Activated CD8-positive, alpha-beta T cell treated with anti-CD3 and anti-CD28 coated beads, Interleukin-2, amount 10 ng/mL, durations not matched to agents 7 days and 5 days (primary cell): ENCODE results near the gene ARMS2. TPM values are rescaled to one million over a fixed set of nuclear protein-coding genes. Genes with fewer than 3 reads are reported as not detected.

Source experiments
- ATAC-seq: fragments of 150-1000 bp; cut with Tn5 transposase; one replicate; pipeline ENCODE4 v1.10.0; 2021; ENCODE audit warnings: moderate library complexity
- CTCF ChIA-PET: fragments of 350-600 bp; sonication (Branson Sonifier 250); formaldehyde crosslinking; loops from one replicate; lab custom pipeline; 2021; ENCODE audit warnings: antibody characterized with exemption; lab: Charles Lee
- POLR2A ChIA-PET: fragments of 350-600 bp; sonication (Branson Sonifier 250); formaldehyde crosslinking; loops from one replicate; lab custom pipeline; 2021; ENCODE audit warnings: antibody characterized with exemption; lab: Charles Lee
- DNase-seq: peaks from one replicate; pipeline ENCODE4 v3.0.0-alpha.2; 2020
- H3K27ac Mint-ChIP-seq: one replicate; pipeline ENCODE4 v1.8.0; 2021; ENCODE audit warnings: mild to moderate bottlenecking, mixed read lengths
- H3K27me3 Mint-ChIP-seq: one replicate; pipeline ENCODE4 v1.8.0; 2021; ENCODE audit warnings: low read depth, mixed read lengths
- H3K36me3 Mint-ChIP-seq: one replicate; pipeline ENCODE4 v1.8.0; 2021; ENCODE audit warnings: low read depth, mixed read lengths
- H3K4me1 Mint-ChIP-seq: one replicate; pipeline ENCODE4 v1.8.0; 2021; ENCODE audit warnings: low read depth, mixed read lengths
- H3K4me3 Mint-ChIP-seq: one replicate; pipeline ENCODE4 v1.8.0; 2021; ENCODE audit warnings: mild to moderate bottlenecking, mixed read lengths
- H3K9me3 Mint-ChIP-seq: one replicate; pipeline ENCODE4 v1.8.0; 2022; ENCODE audit warnings: mixed read lengths; ENCODE audit not compliant: insufficient read depth
- total RNA-seq, 2 experiments: library from RNA; stranded (reverse); gene quantifications; one replicate each; pipeline ENCODE4 v1.2.3, GENCODE V29; 2021

ARMS2 gene
- total RNA-seq, 2 experiments from 2014 or later: not detected

- ChIA-PET CTCF (no interaction called here), POLR2A (no interaction called here)
- H3K36me3 Mint-ChIP-seq: no peaks in the 10 kb centered on the region
- no peak for DNase-seq
- H3K9me3 Mint-ChIP-seq: no peaks in the 10 kb centered on the region
- H3K27me3 Mint-ChIP-seq: peaks cover 35% of the 10 kb centered on the region
- ATAC-seq: no peak
- H3K4me1 Mint-ChIP-seq: peaks cover 13% of the 10 kb centered on the region
- H3K4me3 Mint-ChIP-seq: no peak overlapping the region
- no peak overlapping the region for H3K27ac Mint-ChIP-seq
Observed at GRCh38 chr10:122475591-122476332, 21.3 kb downstream of the ARMS2 start.

GRCh38 chr10:122476333-122476695, 21.9 kb downstream of the ARMS2 start:
- no peak overlapping the region for H3K4me3 Mint-ChIP-seq
- DNase-seq: no peak
- ChIA-PET POLR2A (no interaction called here), CTCF (no interaction called here)
- no peak overlapping the region for H3K27ac Mint-ChIP-seq
- H3K4me1 Mint-ChIP-seq: peaks cover 13% of the 10 kb centered on the region
- peaks cover 29% of the 10 kb centered on the region for H3K27me3 Mint-ChIP-seq
- H3K36me3 Mint-ChIP-seq: no peaks in the 10 kb centered on the region
- no peaks in the 10 kb centered on the region for H3K9me3 Mint-ChIP-seq
- ATAC-seq: no peak

GRCh38 chr10:122477436-122477835, 23.0 kb downstream of the ARMS2 start:
- peaks cover 13% of the 10 kb centered on the region for H3K4me1 Mint-ChIP-seq
- no peak overlapping the region for H3K4me3 Mint-ChIP-seq
- CTCF ChIA-PET: no interaction called here
- DNase-seq: no peak
- no peak for ATAC-seq
- no peaks in the 10 kb centered on the region for H3K36me3 Mint-ChIP-seq
- no peaks in the 10 kb centered on the region for H3K9me3 Mint-ChIP-seq
- POLR2A ChIA-PET: no interaction called here
- H3K27me3 Mint-ChIP-seq: peaks cover 30% of the 10 kb centered on the region
- no peak overlapping the region for H3K27ac Mint-ChIP-seq

DNA sequence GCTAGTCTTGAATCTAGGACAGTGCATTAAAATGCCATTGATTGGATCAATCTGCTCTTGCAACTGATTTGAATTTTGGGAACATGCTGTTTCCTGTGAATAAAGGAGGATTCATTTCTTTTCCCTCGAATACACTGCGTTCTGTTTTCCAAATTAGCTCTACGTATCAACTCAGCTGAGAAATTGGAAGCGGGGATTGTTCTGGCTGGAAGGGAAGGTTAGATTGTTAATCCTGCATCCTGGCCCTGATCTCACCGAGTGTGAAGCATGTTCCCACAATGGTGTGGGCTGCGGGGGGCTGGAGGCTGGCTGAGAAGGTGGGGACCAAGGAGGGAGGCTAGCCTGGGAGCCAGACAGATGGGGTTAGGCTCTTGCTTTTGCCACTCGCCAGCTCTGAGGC, 24.5 kb downstream of the ARMS2 start:
- H3K4me3 Mint-ChIP-seq: no peak overlapping the region
- H3K9me3 Mint-ChIP-seq: no peaks in the 10 kb centered on the region
- no peaks in the 10 kb centered on the region for H3K36me3 Mint-ChIP-seq
- peaks cover 21% of the 10 kb centered on the region for H3K27me3 Mint-ChIP-seq
- CTCF ChIA-PET: interaction anchor here (1.1 kb wide), 1 partner anchor 87 kb away, joined by 3 read pairs; no protein-coding TSS in a partner anchor
- DNase-seq: no peak
- H3K4me1 Mint-ChIP-seq: peaks cover 9% of the 10 kb centered on the region
- no peak overlapping the region for H3K27ac Mint-ChIP-seq
- no peak for ATAC-seq
- POLR2A ChIA-PET: no interaction called here

DNA sequence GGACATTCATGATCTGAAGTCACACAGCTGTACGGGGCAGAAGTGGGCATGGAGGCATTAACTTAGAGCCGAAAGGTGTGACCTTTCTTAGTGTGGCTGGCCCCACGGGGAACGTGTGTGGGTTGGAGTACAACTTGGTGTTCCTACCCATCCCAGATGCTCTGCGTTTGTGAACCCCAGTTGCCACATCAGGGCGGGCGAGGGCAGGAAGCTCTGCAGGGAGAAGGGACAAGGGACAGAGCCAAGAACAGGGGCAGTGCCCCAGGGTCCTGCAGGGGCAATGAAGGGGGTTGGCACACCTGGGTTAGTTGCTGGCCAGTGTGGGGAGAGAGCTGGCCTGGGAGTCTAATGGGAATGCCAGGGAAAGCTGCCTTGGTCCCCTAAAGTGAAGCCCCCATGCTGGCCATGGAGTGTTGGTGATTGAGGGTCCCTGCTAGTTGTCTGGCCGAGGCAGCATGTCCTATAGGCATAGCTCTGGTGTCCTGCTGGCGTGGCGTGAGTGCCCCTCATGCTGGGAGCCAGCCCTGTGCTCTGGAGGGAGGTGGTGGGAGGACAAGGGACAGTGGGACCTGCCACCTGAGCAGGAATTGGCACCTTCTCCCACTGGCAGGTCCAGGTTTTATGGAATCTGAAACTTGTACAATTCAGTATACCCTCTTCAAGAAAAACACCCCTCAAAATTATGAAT, 25.8 kb downstream of the ARMS2 start:
- Mint-ChIP-seq H3K27ac (no peak overlapping the region), H3K36me3 (no peaks in the 10 kb centered on the region), H3K9me3 (no peaks in the 10 kb centered on the region), H3K27me3 (peaks cover 20% of the 10 kb centered on the region), H3K4me3 (no peak overlapping the region), H3K4me1 (no peaks in the 10 kb centered on the region)
- DNase-seq: no peak
- POLR2A ChIA-PET: no interaction called here
- ATAC-seq: no peak
- CTCF ChIA-PET: interaction anchor here (0.9 kb wide), 1 partner anchor 85 kb away, joined by 3 read pairs; no protein-coding TSS in a partner anchor

DNA sequence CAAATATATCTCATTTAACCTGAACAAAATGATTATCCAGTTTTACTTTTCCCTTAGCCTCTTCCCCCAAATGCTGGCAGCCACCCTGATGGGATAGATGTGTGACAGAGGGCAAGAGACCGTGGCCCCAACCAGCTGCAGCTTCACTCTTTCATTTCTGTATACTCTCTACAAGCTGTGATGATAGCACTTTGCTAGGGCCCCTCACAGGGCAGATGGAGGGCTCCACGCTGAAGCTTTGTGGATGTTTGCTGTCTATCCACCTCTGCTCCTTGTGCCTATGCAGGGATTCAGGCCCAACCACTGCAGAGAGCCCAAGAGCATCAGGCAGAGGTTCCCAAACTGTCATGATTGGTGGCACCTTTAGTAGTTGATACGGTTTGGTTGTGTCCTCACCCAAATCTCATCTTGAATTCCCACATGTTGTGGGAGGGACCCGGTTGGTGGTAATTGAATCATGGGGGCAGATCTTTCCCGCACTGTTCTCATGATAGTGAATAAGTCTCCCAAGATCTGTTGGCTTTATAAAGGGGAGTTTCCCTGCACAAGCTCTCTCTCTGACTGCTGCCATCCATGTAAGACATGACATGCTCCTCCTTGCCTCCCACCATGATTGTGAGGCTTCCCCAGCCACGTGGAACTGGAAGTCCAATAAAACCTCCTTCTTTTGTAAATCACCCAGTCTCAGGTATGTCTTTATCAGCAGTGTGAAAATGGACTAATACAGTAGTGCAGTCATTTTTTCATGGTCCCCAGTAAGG, 27.0 kb downstream of the ARMS2 start:
- no peak overlapping the region for H3K27ac Mint-ChIP-seq
- CTCF ChIA-PET: no interaction called here
- no peaks in the 10 kb centered on the region for H3K4me1 Mint-ChIP-seq
- no peak for ATAC-seq
- no peaks in the 10 kb centered on the region for H3K9me3 Mint-ChIP-seq
- H3K27me3 Mint-ChIP-seq: peaks cover 20% of the 10 kb centered on the region
- no peaks in the 10 kb centered on the region for H3K36me3 Mint-ChIP-seq
- no peak for DNase-seq
- no peak overlapping the region for H3K4me3 Mint-ChIP-seq
- POLR2A ChIA-PET: no interaction called here

GRCh38 chr10:122484276-122485060, 30.0 kb downstream of the ARMS2 start:
- no peaks in the 10 kb centered on the region for H3K36me3 Mint-ChIP-seq
- DNase-seq: no peak
- H3K27ac Mint-ChIP-seq: no peak overlapping the region
- H3K4me3 Mint-ChIP-seq: no peak overlapping the region
- H3K9me3 Mint-ChIP-seq: no peaks in the 10 kb centered on the region
- no peak for ATAC-seq
- CTCF ChIA-PET: interaction anchor here (1.3 kb wide), 1 partner anchor 81 kb away, joined by 4 read pairs; no protein-coding TSS in a partner anchor
- no peaks in the 10 kb centered on the region for H3K4me1 Mint-ChIP-seq
- peaks cover 33% of the 10 kb centered on the region for H3K27me3 Mint-ChIP-seq
- POLR2A ChIA-PET: no interaction called here

GRCh38 chr10:122485670-122486069, 31.2 kb downstream of the ARMS2 start:
- Mint-ChIP-seq H3K27me3 (peaks cover 32% of the 10 kb centered on the region), H3K4me1 (peaks cover 1% of the 10 kb centered on the region), H3K4me3 (no peak overlapping the region), H3K36me3 (no peaks in the 10 kb centered on the region), H3K27ac (no peak overlapping the region), H3K9me3 (no peaks in the 10 kb centered on the region)
- ChIA-PET CTCF (interaction anchor here (1.3 kb wide), 1 partner anchor 80 kb away, joined by 4 read pairs; no protein-coding TSS in a partner anchor), POLR2A (no interaction called here)
- ATAC-seq (no peak), DNase-seq (no peak)

DNA sequence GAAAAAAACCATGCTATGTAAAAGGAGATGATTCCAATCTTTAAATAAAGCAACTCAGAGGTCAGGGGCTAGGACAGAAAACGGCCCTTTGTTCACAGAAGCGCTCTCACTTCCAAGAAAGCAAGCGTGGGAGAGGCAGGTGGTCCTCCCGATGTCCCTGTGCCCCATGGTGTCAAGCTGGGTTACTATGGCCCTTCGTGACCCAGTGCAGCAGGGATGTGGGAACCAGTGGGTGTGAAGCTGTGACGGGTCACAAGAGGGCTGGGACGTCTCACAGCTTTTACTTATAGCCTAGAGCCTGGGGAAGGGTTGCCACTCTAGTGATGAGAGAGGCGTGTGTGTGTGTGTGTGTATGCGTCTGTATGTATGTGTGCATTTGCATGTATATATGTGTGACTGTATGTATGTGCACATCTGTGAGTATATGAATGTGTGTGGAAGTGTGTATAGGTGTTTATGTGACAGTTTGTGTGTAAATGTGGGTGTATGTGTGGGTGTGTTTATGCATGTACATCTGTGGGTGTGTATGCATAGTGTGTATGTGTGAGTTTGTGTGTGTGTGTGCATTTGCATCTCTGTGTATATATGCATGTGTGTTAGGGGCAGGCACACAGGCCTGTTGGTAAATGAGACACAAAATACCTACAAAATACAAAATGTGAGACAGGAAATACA, 32.1 kb downstream of the ARMS2 start:
- DNase-seq (no peak), ATAC-seq (no peak)
- peaks cover 8% of the 10 kb centered on the region for H3K4me1 Mint-ChIP-seq
- POLR2A ChIA-PET: no interaction called here
- peaks cover 32% of the 10 kb centered on the region for H3K27me3 Mint-ChIP-seq
- H3K36me3 Mint-ChIP-seq: no peaks in the 10 kb centered on the region
- H3K9me3 Mint-ChIP-seq: no peaks in the 10 kb centered on the region
- no peak overlapping the region for H3K27ac Mint-ChIP-seq
- CTCF ChIA-PET: no interaction called here
- no peak overlapping the region for H3K4me3 Mint-ChIP-seq

DNA sequence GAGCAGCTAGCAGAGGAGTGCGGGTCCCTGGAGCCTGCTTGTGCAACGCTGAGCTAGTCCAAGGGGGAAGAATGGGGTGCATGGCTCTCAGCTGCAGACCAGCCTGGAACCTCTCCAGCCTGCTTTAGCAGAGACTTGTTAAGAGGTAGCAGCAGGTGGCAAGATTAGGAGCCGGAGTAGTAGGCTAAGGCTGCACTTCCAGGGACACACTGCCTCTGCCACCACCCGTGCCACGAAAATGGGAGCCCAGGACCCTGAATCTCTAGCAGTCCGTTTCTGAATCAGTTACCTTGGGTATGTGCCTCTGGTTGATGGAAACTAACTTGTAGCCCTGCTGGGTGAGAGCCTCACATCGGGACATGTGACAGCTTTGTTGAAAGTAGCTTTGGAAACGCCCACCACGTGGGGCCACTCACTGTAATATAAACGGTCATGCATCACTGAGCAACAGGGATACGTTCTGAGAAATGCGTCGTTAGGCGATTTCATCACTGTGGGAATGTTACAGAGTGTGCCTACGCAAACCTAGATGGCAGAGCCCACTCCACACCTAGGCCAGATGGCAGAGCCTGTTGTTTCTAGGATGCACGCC, 32.8 kb downstream of the ARMS2 start:
- no peaks in the 10 kb centered on the region for H3K36me3 Mint-ChIP-seq
- ATAC-seq: no peak
- ChIA-PET POLR2A (no interaction called here), CTCF (no interaction called here)
- no peak for DNase-seq
- H3K4me3 Mint-ChIP-seq: no peak overlapping the region
- H3K27ac Mint-ChIP-seq: no peak overlapping the region
- no peaks in the 10 kb centered on the region for H3K9me3 Mint-ChIP-seq
- peaks cover 12% of the 10 kb centered on the region for H3K4me1 Mint-ChIP-seq
- peaks cover 31% of the 10 kb centered on the region for H3K27me3 Mint-ChIP-seq
